ENCODE results near the gene FAM53B.

FAM53B gene

DNA sequence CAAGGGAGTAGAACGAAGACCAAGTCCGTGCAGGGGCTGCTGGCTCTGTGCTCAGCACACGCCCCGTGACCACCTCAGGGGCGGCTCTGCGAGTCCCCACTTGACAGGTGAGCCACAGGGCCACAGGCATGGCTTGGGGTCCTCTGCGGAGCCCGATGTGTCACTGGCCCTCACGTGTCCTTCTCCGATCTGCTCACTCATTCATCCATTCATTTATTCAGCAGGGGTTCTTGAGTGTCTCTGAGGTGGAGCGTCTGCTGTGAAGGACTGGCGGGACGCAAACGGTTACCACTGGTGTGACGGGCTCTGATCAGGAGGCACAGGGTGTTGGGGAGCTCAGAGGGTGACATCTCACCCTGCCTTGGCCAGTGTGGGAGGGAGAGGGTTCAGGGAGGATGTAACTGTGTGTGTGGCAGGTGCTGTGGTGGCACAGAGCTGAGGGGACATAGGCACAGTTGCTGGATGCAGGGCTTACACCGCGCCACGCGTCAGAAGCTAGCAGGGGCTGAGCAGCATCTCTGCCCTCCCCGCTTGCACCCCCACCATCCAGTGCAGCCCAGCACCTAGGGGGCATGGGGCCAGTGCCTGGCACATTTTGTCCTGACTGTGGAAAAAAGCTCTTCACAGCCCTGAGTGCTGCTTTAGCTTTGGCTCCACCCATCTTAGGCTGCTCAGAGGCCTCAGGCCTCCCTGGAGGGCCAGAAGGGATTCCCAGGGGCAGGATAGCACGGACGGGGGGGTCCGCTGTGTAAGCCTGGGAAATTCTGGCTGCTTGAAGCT lies 165.8 kb downstream of the FAM53B start:
- no peak for TF ChIP-seq ZFX (IDR thresholded peaks at IDR 0.05; ENCODE audit: borderline replicate concordance)
- TF ChIP-seq, protein P1, sequence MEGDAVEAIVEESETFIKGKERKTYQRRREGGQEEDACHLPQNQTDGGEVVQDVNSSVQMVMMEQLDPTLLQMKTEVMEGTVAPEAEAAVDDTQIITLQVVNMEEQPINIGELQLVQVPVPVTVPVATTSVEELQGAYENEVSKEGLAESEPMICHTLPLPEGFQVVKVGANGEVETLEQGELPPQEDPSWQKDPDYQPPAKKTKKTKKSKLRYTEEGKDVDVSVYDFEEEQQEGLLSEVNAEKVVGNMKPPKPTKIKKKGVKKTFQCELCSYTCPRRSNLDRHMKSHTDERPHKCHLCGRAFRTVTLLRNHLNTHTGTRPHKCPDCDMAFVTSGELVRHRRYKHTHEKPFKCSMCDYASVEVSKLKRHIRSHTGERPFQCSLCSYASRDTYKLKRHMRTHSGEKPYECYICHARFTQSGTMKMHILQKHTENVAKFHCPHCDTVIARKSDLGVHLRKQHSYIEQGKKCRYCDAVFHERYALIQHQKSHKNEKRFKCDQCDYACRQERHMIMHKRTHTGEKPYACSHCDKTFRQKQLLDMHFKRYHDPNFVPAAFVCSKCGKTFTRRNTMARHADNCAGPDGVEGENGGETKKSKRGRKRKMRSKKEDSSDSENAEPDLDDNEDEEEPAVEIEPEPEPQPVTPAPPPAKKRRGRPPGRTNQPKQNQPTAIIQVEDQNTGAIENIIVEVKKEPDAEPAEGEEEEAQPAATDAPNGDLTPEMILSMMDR (IDR thresholded peaks at IDR 0.05) = no peak
- no peak overlapping the region for H3K27ac ChIP-seq

DNA sequence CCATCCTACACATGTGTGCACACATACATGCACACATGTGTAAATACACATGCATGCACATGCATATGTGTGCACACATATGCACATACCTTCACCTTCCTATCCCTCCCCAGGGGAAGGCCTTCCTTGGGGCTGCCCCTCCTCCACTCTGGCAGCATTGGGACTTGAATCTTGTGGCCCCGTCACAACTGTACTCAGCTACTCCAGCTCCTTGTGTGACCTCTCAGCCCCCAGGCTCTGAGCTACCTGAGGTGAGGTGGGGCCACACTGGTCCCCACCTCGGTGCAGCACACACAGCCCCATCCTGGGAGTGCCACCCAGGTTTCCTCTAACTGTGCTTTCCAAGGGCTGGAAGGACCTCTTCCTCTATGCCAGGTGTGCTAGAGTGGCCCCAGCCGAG lies 166.5 kb downstream of the FAM53B start:
- TF ChIP-seq, protein P1 (IDR thresholded peaks at IDR 0.05) = no peak
- no peak for TF ChIP-seq ZFX (IDR thresholded peaks at IDR 0.05; ENCODE audit: borderline replicate concordance)
- no peak overlapping the region for H3K27ac ChIP-seq

DNA sequence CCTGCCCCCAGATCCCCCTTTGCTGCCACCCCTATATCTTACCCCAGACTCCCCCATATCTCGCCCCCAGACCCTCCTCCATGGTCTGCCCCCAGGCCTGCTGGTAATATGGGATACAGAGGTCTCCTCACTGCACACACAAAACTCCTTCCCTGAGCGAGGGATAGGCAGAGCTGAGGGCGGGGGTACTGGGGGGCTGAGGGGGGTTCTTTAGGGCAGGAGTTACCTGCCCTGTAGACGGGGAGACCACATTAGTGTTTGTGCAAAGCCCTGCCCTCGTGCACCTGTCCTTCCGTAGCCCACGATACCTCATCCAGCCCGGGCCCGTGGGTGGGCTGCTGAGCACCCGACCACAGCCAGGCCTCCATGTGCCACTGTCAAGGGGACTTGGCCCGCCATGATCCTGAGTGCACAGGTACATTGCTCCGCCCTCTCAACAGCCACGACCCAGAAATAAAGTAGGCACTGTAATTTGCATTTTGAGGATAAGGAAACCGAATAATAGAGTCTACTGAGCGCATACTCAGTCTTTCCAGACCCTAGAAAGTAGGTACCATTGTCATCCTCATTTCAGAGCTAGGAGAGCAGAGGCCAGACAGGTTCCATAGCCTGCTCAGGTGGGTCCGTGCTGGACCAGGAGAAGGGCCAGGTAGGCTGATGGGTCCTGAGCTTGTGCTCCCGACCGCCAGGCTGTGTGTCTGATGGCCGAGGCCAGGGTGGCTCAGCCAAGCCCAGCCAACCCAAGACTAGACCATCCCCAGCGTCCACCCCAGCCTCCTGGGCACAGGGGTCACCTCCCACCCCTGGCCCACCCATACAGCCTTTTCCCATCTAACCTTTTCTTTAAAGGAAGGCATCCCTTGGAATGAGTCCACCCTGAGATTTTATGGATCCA lies 167.4 kb downstream of the FAM53B start:
- no peak overlapping the region for H3K27ac ChIP-seq
- TF ChIP-seq, protein P1 (IDR thresholded peaks at IDR 0.05) = no peak
- no peak for TF ChIP-seq ZFX (IDR thresholded peaks at IDR 0.05; ENCODE audit: borderline replicate concordance)

GRCh38 chr10:124575107-124576035 lies 168.8 kb downstream of the FAM53B start:
- no peak overlapping the region for H3K27ac ChIP-seq
- TF ChIP-seq ZFX (IDR thresholded peaks at IDR 0.05; ENCODE audit: borderline replicate concordance) = no peak
- TF ChIP-seq, protein P1 (IDR thresholded peaks at IDR 0.05) = no peak

GRCh38 chr10:124574456-124575070 lies 169.6 kb downstream of the FAM53B start:
- H3K27ac ChIP-seq = no peak overlapping the region
- TF ChIP-seq, protein P1 (IDR thresholded peaks at IDR 0.05) = no peak
- TF ChIP-seq ZFX (IDR thresholded peaks at IDR 0.05; ENCODE audit: borderline replicate concordance) = no peak

- TF ChIP-seq, protein P1 (IDR thresholded peaks at IDR 0.05) = no peak
- no peak for TF ChIP-seq ZFX (IDR thresholded peaks at IDR 0.05; ENCODE audit: borderline replicate concordance)
- no peak overlapping the region for H3K27ac ChIP-seq
Observed at GRCh38 chr10:124573726-124574455, 170.3 kb downstream of the FAM53B start.

All from 22Rv1 (cell line).